DND-41 (cell line): Measurements from ENCODE around the gene FGF11.
"Not testable (repeated sequence)": the region's sequence is repeated elsewhere in the genome, so short reads cannot be mapped to it uniquely, and the experiment has no call there.

Experiments used
- EZH2 ChIP-seq: IDR thresholded peaks from 3 replicates; pipeline ENCODE4 v1.6.1; 2012; ENCODE audit warnings: borderline replicate concordance, low read depth, mild to moderate bottlenecking, moderate library complexity, low read length, inconsistent platforms; ENCODE audit not compliant: severe bottlenecking
- TF ChIP-seq, protein P1 (sequence below): IDR thresholded peaks from 2 replicates; pipeline ENCODE4 v1.5.1; 2012; ENCODE audit warnings: borderline replicate concordance, low read length, moderate library complexity, mild to moderate bottlenecking; ENCODE audit not compliant: poor library complexity, severe bottlenecking; ENCODE audit errors: extremely low read depth

DNA sequence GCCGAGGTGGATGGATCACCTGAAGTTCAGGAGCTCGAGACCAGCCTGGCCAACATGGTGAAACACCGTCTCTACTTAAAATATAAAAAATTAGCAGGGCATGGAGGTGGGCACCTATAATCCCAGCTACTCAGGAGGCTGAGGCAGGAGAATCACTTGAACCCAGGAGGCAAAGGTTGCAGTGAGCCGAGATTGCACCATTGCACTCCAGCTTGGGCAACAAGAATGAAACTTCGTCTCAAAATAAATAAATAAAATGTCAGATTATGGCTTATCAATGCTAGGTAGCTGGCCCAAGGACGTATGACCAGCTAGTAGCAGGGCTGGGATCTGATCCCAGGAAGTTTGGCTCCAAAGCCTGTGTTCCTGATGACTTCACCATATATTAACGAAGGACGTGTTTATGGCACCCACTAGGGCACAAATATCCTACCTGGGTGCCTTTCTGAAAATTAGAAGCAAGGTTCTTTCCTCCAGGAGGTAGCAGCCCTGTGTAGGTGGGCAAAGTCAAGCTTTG, 31.2 kb downstream of the FGF11 start:
- TF ChIP-seq, protein P1, sequence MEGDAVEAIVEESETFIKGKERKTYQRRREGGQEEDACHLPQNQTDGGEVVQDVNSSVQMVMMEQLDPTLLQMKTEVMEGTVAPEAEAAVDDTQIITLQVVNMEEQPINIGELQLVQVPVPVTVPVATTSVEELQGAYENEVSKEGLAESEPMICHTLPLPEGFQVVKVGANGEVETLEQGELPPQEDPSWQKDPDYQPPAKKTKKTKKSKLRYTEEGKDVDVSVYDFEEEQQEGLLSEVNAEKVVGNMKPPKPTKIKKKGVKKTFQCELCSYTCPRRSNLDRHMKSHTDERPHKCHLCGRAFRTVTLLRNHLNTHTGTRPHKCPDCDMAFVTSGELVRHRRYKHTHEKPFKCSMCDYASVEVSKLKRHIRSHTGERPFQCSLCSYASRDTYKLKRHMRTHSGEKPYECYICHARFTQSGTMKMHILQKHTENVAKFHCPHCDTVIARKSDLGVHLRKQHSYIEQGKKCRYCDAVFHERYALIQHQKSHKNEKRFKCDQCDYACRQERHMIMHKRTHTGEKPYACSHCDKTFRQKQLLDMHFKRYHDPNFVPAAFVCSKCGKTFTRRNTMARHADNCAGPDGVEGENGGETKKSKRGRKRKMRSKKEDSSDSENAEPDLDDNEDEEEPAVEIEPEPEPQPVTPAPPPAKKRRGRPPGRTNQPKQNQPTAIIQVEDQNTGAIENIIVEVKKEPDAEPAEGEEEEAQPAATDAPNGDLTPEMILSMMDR: not testable (repeated sequence)
- TF ChIP-seq EZH2: not testable (repeated sequence)
